ENCODE measurements around the gene TBC1D12.

Gene TBC1D12

GRCh38 chr10:94485094-94485493 is 82.8 kb downstream of the TBC1D12 start:
- no peak for TF ChIP-seq CTCF (IDR thresholded peaks at IDR 0.05; ENCODE audit: low read depth, low read length)
- DNase-seq (ENCODE audit: extremely low read depth, low read depth) = no peak

- no peak for DNase-seq (ENCODE audit: extremely low read depth, low read depth)
- TF ChIP-seq CTCF (IDR thresholded peaks at IDR 0.05; ENCODE audit: low read depth, low read length) = no peak
Measured at GRCh38 chr10:94487575-94487974, 85.2 kb downstream of the TBC1D12 start.

- no peak for TF ChIP-seq CTCF (IDR thresholded peaks at IDR 0.05; ENCODE audit: low read depth, low read length)
- DNase-seq (ENCODE audit: extremely low read depth, low read depth) = no peak
Measured at GRCh38 chr10:94489107-94489506, 86.8 kb downstream of the TBC1D12 start.

- no peak for DNase-seq (ENCODE audit: extremely low read depth, low read depth)
- no peak for TF ChIP-seq CTCF (IDR thresholded peaks at IDR 0.05; ENCODE audit: low read depth, low read length)
Measured at GRCh38 chr10:94489976-94490788, 87.8 kb downstream of the TBC1D12 start.

- no peak for DNase-seq (ENCODE audit: extremely low read depth, low read depth)
- TF ChIP-seq CTCF (IDR thresholded peaks at IDR 0.05; ENCODE audit: low read depth, low read length) = no peak
Measured at GRCh38 chr10:94490789-94491039, 88.4 kb downstream of the TBC1D12 start.

- no peak for TF ChIP-seq CTCF (IDR thresholded peaks at IDR 0.05; ENCODE audit: low read depth, low read length)
- DNase-seq (ENCODE audit: extremely low read depth, low read depth) = no peak
Measured at GRCh38 chr10:94493463-94493862, 91.1 kb downstream of the TBC1D12 start.

- no peak for TF ChIP-seq CTCF (IDR thresholded peaks at IDR 0.05; ENCODE audit: low read depth, low read length)
Measured at GRCh38 chr10:94496010-94496409, 93.7 kb downstream of the TBC1D12 start.

More at GRCh38 chr10:94496010-94496409, 93.7 kb downstream of the TBC1D12 start:
- DNase-seq (ENCODE audit: extremely low read depth, low read depth) = no peak
